HG02840 (cell line): ENCODE results near the gene WDR27.
A peak's percentile ranks its signal among the peaks of the same experiment; 100 is the strongest.
"Not testable (repeated sequence)": the region's sequence is repeated elsewhere in the genome, so short reads cannot be mapped to it uniquely, and the experiment has no call there.

ENCODE experiments used
- ATAC-seq: cut with Tn5 transposase; IDR thresholded peaks from one replicate; pipeline ENCODE4 v1.9.1; 2021; ENCODE audit warnings: mild to moderate bottlenecking, moderate library complexity, moderate number of reproducible peaks; ENCODE audit not compliant: unreplicated experiment, low FRiP score

Gene WDR27

GRCh38 chr6:169620171-169621130, 81.4 kb downstream of the WDR27 start:
- ATAC-seq, result no peak

- ATAC-seq, result no peak
Observed at GRCh38 chr6:169619650-169620049, 82.2 kb downstream of the WDR27 start.

- no peak for ATAC-seq
Observed at GRCh38 chr6:169618526-169619490, 83.0 kb downstream of the WDR27 start.

GRCh38 chr6:169617562-169617961, 84.3 kb downstream of the WDR27 start:
- ATAC-seq, result no peak

- ATAC-seq, result not testable (repeated sequence)
Observed at GRCh38 chr6:169608609-169609008, 93.2 kb downstream of the WDR27 start.

- ATAC-seq, result no peak
Observed at GRCh38 chr6:169604076-169604475, 97.8 kb downstream of the WDR27 start.

GRCh38 chr6:169601129-169601528, 100.7 kb downstream of the WDR27 start:
- ATAC-seq, result not testable (repeated sequence)

GRCh38 chr6:169592558-169592957, 109.3 kb downstream of the WDR27 start:
- ATAC-seq, result no peak

- ATAC-seq, result no peak
Observed at GRCh38 chr6:169591616-169592015, 110.2 kb downstream of the WDR27 start.

GRCh38 chr6:169590376-169590939, 111.4 kb downstream of the WDR27 start:
- ATAC-seq, result no peak

GRCh38 chr6:169589699-169590257, 112.1 kb downstream of the WDR27 start:
- peak; percentile 69 for ATAC-seq

GRCh38 chr6:169589293-169589692, 112.5 kb downstream of the WDR27 start:
- peak; percentile 53 for ATAC-seq

- ATAC-seq, result no peak
Observed at GRCh38 chr6:169587975-169588374, 113.9 kb downstream of the WDR27 start.

GRCh38 chr6:169583886-169584541, 117.8 kb downstream of the WDR27 start:
- no peak for ATAC-seq

GRCh38 chr6:169579407-169580111, 122.3 kb downstream of the WDR27 start:
- ATAC-seq, result no peak

- no peak for ATAC-seq
Observed at GRCh38 chr6:169577974-169578373, 123.9 kb downstream of the WDR27 start.

GRCh38 chr6:169577236-169577635, 124.6 kb downstream of the WDR27 start:
- no peak for ATAC-seq

- ATAC-seq, result no peak
Observed at GRCh38 chr6:169575821-169576220, 126.0 kb downstream of the WDR27 start.

GRCh38 chr6:169575365-169575764, 126.5 kb downstream of the WDR27 start:
- no peak for ATAC-seq
